ENCODE results near the gene TMEM253. TPM values are rescaled to one million over a fixed set of nuclear protein-coding genes. Genes with fewer than 3 reads are reported as not detected.

Gene TMEM253
- total and polyA plus RNA-seq, 10 donors = 0.11 to 1.5 (median 0.29) TPM; not detected in 5

GRCh38 chr14:21070610-21071224 is 30.1 kb upstream of the TMEM253 start:
- H3K4me1 ChIP-seq = peaks cover 31 to 75% (median 57%) of the 10 kb centered on the region in 6 donors
- intact Hi-C loops (cut with DNase I; ENCODE audit: low total_unique reads) = no loop called here
- DNase-seq = peak; percentile 89
- TF ChIP-seq POLR2AphosphoS5 (IDR thresholded peaks at IDR 0.05) (peak in 1 of 3 donors; percentile 7), POLR2A (IDR thresholded peaks at IDR 0.05) (peak in 1 of 3 donors; percentile 5)
- TF ChIP-seq, protein P1, sequence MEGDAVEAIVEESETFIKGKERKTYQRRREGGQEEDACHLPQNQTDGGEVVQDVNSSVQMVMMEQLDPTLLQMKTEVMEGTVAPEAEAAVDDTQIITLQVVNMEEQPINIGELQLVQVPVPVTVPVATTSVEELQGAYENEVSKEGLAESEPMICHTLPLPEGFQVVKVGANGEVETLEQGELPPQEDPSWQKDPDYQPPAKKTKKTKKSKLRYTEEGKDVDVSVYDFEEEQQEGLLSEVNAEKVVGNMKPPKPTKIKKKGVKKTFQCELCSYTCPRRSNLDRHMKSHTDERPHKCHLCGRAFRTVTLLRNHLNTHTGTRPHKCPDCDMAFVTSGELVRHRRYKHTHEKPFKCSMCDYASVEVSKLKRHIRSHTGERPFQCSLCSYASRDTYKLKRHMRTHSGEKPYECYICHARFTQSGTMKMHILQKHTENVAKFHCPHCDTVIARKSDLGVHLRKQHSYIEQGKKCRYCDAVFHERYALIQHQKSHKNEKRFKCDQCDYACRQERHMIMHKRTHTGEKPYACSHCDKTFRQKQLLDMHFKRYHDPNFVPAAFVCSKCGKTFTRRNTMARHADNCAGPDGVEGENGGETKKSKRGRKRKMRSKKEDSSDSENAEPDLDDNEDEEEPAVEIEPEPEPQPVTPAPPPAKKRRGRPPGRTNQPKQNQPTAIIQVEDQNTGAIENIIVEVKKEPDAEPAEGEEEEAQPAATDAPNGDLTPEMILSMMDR (IDR thresholded peaks at IDR 0.05 in 8 of 11, conservative IDR thresholded peaks at IDR 0.05 in 3 of 11) = peak in 1 of 11 experiments; percentile 9
- peaks cover 0 to 31% (median 8%) of the 10 kb centered on the region in 6 donors for H3K36me3 ChIP-seq
- no peaks in the 10 kb centered on the region for H3K9me3 ChIP-seq
- peak overlapping the region; percentile 74 to 94 (median 90) for H3K27ac ChIP-seq
- peaks cover 0 to 61% (median 17%) of the 10 kb centered on the region in 7 donors for H3K27me3 ChIP-seq (replicated peaks in 1 of 7)
- H3K4me3 ChIP-seq = peak overlapping the region; percentile 47 to 84 (median 66)
- WGBS, 5 donors = 1 to 2% (median 1%) methylated on average over 13 to 23 of the region's 23 CpGs

GRCh38 chr14:21071225-21072030 is 29.4 kb upstream of the TMEM253 start:
- Histone ChIP-seq H3K27ac (peak overlapping the region; percentile 74 to 94 (median 90)), H3K27me3 (replicated peaks in 1 of 7) (peaks cover 0 to 57% (median 17%) of the 10 kb centered on the region in 7 donors), H3K9me3 (no peaks in the 10 kb centered on the region), H3K4me3 (peak overlapping the region; percentile 47 to 84 (median 66)), H3K36me3 (peaks cover 0 to 38% (median 12%) of the 10 kb centered on the region in 6 donors), H3K4me1 (peaks cover 31 to 82% (median 59%) of the 10 kb centered on the region in 6 donors)
- WGBS, 5 donors = 1 to 2% (median 1%) methylated on average over 30 to 37 of the region's 37 CpGs
- TF ChIP-seq POLR2AphosphoS5 (IDR thresholded peaks at IDR 0.05) (peak; percentile 43 to 79 (median 78)), POLR2A (IDR thresholded peaks at IDR 0.05) (no peak)
- TF ChIP-seq, protein P1 (IDR thresholded peaks at IDR 0.05 in 8 of 11, conservative IDR thresholded peaks at IDR 0.05 in 3 of 11) = peak in 4 of 11 experiments; percentile 16 to 51 (median 30)
- intact Hi-C loops (cut with DNase I; ENCODE audit: low total_unique reads) = no loop called here
- peak; percentile 96 for DNase-seq

- peaks cover 31 to 87% (median 62%) of the 10 kb centered on the region in 6 donors for H3K4me1 ChIP-seq
- WGBS, 5 donors = 7 to 17% (median 14%) methylated on average over 4 of the region's 4 CpGs
- DNase-seq = no peak
- no peaks in the 10 kb centered on the region for H3K9me3 ChIP-seq
- H3K27me3 ChIP-seq (replicated peaks in 1 of 7) = peaks cover 0 to 53% (median 17%) of the 10 kb centered on the region in 7 donors
- peaks cover 0 to 45% (median 15%) of the 10 kb centered on the region in 6 donors for H3K36me3 ChIP-seq
- TF ChIP-seq, protein P1 (IDR thresholded peaks at IDR 0.05 in 8 of 11, conservative IDR thresholded peaks at IDR 0.05 in 3 of 11) = peak in 1 of 11 experiments; percentile 4
- no peak for TF ChIP-seq POLR2AphosphoS5 (IDR thresholded peaks at IDR 0.05)
- peak overlapping the region; percentile 74 to 94 (median 90) for H3K27ac ChIP-seq
- intact Hi-C loops (cut with DNase I; ENCODE audit: low total_unique reads) = no loop called here
- H3K4me3 ChIP-seq = peak overlapping the region in 7 of 8 donors; percentile 47 to 84 (median 66)
Measured at GRCh38 chr14:21072031-21072473, 28.8 kb upstream of the TMEM253 start.

Measured in spleen (tissue), 11 donors.